GM21367 (cell line): Measurements from ENCODE around the gene DEGS2.
"Not testable (repeated sequence)": the region's sequence is repeated elsewhere in the genome, so short reads cannot be mapped to it uniquely, and the experiment has no call there.

Experiments
- ATAC-seq: cut with Tn5 transposase; IDR thresholded peaks from one replicate; pipeline ENCODE4 v1.9.1; 2021; ENCODE audit not compliant: unreplicated experiment

The DEGS2 gene

GRCh38 chr14:100180671-100181070, 21.2 kb upstream of the DEGS2 start:
- not testable (repeated sequence) for ATAC-seq

DNA sequence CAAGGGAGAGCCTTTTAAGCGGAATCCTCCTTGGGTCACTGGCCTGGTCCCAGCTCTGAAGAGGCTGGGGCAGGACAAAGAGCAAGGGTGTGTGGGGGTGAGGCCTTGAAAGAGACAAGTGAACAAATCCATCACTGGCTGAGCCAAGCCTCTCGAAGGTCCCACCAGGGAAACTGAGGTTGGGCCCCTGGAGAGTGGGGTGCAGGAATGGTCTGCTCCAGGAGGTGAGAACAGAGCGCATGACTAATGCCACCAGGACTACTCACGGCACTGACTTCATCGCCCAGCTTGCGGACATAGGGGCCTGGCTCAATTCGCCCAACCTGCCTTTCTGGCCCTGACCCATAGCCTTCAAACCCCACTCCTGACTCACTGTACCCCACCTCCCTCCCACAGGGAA, 19.2 kb upstream of the DEGS2 start:
- ATAC-seq: no peak

DNA sequence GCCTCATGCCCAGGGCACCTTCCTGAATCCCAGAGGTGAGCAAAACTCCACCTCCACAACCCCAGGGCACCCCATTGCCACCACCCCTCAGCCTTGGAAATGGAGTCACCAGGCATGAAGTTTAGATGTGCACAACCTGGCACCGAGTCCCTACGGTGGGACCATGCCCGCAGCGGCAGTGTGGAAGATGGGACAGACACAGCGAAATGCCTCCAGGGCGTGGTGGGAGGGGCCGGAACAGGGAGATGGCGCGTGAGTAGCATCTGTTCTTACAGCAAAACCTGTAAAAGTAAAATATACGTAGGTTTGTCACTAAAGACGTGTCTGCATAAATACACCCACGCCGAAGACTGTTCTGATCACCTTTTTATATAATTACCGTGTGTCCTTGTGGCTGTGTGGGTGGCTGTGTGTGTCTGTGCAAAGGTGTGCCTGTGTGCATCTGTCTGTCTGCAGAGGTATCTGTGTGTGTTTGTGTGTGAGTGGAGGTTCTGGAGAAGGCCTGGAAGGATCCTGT, 17.4 kb upstream of the DEGS2 start:
- no peak for ATAC-seq

GRCh38 chr14:100173353-100173752, 13.9 kb upstream of the DEGS2 start:
- no peak for ATAC-seq

- no peak for ATAC-seq
Measured at GRCh38 chr14:100172811-100173210, 13.4 kb upstream of the DEGS2 start.

DNA sequence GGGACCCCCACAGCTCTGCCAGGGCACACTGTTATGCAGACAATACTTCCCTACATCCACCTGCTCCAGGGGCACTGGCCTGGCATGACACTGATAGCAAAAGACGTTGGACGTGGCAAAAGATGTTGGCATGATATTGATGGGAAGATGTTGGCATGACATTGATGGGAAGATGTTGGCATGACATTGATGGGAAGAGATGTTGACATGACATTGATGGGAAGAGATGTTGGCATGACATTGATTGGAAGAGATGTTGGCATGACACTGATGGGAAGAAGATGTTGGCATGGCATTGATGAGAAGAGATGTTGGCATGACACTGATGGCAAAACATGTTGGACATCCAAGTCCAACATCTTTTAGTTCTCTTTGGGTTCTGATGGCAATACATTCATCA, 11.4 kb upstream of the DEGS2 start:
- no peak for ATAC-seq

- ATAC-seq: no peak
Measured at GRCh38 chr14:100168506-100168905, 9.1 kb upstream of the DEGS2 start.

DNA sequence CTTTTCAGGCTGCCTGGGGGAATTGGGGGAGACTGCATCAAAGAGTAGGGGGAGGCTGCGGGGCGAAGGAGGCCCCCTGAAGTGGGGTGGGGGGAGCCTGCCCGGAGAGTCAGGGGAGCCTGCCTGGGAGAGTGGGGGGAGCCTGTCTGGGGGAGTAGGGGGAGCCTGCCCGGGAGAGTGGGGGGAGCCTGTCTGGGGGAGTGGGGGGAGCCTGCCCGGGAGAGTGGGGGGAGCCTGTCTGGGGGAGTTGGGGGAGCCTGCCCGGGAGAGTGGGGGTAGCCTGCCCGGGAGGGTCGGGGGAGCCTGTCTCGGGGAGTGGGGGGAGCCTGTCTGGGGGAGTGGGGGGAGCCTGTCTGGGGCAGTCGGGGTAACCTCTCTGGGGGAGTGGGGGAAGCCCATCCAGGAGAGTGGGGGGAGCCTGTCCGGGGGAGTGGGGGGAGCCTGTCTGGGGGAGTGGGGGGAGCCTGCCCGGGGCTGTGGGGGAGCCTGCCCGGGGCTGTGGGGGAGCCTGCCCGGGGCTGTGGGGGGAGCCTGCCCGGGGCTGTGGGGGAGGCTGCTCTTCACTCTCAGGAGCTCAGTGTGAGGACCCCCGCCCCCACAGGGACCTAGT, 6.5 kb upstream of the DEGS2 start:
- ATAC-seq: no peak

DNA sequence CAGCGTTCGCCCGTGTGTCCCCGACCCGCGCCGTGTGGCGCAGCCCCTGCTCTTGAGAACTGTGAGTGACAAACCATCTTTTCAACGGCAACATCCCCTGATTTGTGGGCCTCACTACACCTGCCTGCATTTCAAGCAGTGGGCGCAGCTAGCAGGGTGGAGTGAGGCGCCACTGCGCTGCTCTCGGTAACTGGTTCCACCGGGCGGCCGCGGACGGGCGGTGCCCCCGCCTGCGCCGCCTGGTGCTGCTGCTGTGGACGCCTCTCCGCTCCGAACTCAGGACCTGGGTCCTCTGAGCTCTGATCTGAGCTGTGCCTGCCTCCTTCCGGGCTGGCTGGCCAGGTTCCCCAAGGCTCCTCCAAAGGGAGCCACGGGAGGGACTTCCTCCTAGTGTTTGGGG, 5.9 kb upstream of the DEGS2 start:
- ATAC-seq: no peak

- no peak for ATAC-seq
Measured at GRCh38 chr14:100160534-100160916, 1.1 kb upstream of the DEGS2 start.

- no peak for ATAC-seq
Measured at GRCh38 chr14:100159865-100160533, 554 bp upstream of the DEGS2 start.

DNA sequence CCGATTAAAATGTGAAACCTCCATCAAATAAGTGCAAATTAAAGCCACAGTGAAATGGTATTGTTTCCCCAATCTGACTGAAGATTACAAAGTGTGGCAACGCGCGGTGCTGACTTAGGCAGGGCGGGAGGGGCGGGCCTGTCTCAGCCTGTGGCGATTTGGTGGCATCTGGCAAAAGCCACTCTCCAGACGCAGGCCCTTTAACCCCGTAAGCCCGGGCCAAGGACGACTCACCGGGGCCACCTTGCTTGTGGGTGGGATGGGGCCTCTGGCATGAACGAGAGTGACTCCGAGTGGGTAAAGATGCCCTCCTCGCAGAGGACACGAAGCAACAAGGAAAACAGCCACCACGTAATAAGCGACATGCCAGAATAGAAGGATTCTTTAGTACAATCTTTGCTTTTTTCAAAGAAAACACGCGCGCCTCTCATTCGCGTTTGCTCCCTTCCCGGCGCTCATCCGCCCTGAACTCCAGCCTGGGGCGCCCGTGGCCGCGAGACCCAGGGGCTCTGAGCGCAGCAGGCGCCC, 815 bp downstream of the DEGS2 start:
- no peak for ATAC-seq

- not testable (repeated sequence) for ATAC-seq
Measured at GRCh38 chr14:100157548-100158232, 1.8 kb downstream of the DEGS2 start.

GRCh38 chr14:100156776-100157175, 2.7 kb downstream of the DEGS2 start:
- ATAC-seq: no peak

GRCh38 chr14:100155756-100156616, 3.5 kb downstream of the DEGS2 start:
- no peak for ATAC-seq

DNA sequence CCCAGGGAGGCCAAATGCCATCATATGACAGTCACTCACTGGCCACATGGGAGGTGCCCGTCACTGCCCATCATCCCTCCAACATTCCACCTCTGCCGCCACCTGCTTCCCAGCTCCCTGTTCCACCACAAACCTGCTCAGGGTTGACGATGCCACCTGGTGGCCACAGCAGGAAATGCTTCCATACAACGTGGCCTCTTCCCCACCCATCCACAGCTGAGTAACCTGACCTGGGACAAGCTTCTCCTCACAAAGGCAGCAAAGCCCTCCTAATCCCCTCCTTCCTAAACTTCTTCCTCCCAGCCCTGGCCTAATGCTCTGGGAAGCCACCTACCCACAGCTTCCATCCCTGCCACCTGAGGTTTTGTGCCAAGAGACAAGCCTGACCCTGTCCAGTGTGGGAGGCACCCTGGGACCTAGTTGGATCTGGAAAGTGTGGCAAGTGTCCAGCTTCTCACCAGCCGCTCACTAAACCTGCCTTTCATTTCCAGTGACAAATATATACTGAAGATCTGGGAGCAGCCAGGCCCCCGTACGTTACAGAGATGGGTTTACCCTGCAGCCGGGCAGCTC, 4.3 kb downstream of the DEGS2 start:
- ATAC-seq: no peak

GRCh38 chr14:100153560-100153959, 5.9 kb downstream of the DEGS2 start:
- no peak for ATAC-seq

GRCh38 chr14:100152091-100152490, 7.4 kb downstream of the DEGS2 start:
- no peak for ATAC-seq

GRCh38 chr14:100150932-100151587, 8.4 kb downstream of the DEGS2 start:
- ATAC-seq: no peak
